Activated CD4-positive, alpha-beta T cell treated with anti-CD3 and anti-CD28 coated beads for 36 hours (primary cell): ENCODE data around the gene TDRD5. TPM values are rescaled to one million over a fixed set of nuclear protein-coding genes. Genes with fewer than 3 reads are reported as not detected.
A peak's percentile ranks its signal among the peaks of the same experiment; 100 is the strongest.

Experiments
- ATAC-seq: fragments of 200-7000 bp; cut with Tn5 transposase; one replicate; pipeline ENCODE4 v1.10.0; 2021; ENCODE audit warnings: mild to moderate bottlenecking, moderate library complexity
- CTCF ChIA-PET: fragments of 350-600 bp; sonication (Branson Sonifier 250); formaldehyde crosslinking; loops from one replicate; lab custom pipeline; 2021; ENCODE audit warnings: antibody characterized with exemption; lab: Charles Lee
- POLR2A ChIA-PET: fragments of 350-600 bp; sonication (Branson Sonifier 250); formaldehyde crosslinking; loops from one replicate; lab custom pipeline; 2021; ENCODE audit warnings: antibody characterized with exemption, inconsistent platforms; lab: Charles Lee
- DNase-seq: peaks from one replicate; pipeline ENCODE4 v3.0.0-alpha.2; 2020
- H3K27ac Mint-ChIP-seq: one replicate; pipeline ENCODE4 v1.8.0; 2021; ENCODE audit warnings: mixed read lengths
- H3K27me3 Mint-ChIP-seq: one replicate; pipeline ENCODE4 v1.8.0; 2021; ENCODE audit warnings: mixed read lengths
- H3K36me3 Mint-ChIP-seq: one replicate; pipeline ENCODE4 v1.8.0; 2021; ENCODE audit warnings: low read depth, mixed read lengths
- H3K4me1 Mint-ChIP-seq: one replicate; pipeline ENCODE4 v1.8.0; 2021; ENCODE audit warnings: mixed read lengths
- H3K4me3 Mint-ChIP-seq: one replicate; pipeline ENCODE4 v1.8.0; 2021; ENCODE audit warnings: mild to moderate bottlenecking, moderate library complexity, mixed read lengths
- H3K9me3 Mint-ChIP-seq: one replicate; pipeline ENCODE4 v1.8.0; 2021; ENCODE audit warnings: low read depth, mixed read lengths
- intact Hi-C, 2 experiments: fragments of 100-400 bp; cut with DNase I in 1 of 2; cut with micrococcal nuclease in 1 of 2; formaldehyde crosslinking; loops; one replicate each; pipeline versions ENCODE4 v1.14.2 to v1.15.1; 2022 to 2024; cut with DNase I, micrococcal nuclease
- total RNA-seq, 2 experiments: library from RNA; stranded (reverse); gene quantifications; one replicate each; pipeline ENCODE4 v1.2.3, GENCODE V29; 2021

The TDRD5 gene
- total RNA-seq, 2 experiments from 2014 or later, result not detected

DNA sequence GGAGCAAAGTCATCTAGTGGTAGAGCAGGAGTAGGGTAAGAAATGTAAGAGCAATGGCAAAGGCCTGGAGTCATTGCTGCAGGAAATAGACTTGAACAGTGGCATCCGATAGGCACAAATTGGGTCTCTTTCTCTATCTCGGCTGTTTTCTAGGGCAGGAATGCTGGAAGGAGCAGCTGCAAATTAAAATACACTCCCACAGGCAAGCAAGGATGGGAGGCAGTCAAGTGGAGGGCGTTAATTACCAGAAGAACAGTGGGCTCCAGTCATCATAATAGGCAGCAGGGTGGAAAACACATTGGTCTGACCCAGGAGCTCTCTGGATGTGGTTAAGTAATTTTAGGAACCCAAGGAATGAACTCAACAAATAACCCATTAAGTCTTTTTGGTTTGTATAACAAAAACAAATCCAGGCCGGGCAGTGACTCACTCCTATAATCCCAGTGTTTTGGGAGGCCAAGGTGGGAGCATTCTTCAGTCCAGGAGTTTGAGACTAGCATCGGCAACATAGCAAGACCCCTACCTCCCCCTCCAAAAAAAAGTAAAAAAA, 7.8 kb upstream of the TDRD5 start:
- intact Hi-C loops, result no loop called here
- no peak overlapping the region for H3K4me3 Mint-ChIP-seq
- no peaks in the 10 kb centered on the region for H3K4me1 Mint-ChIP-seq
- no peaks in the 10 kb centered on the region for H3K9me3 Mint-ChIP-seq
- POLR2A ChIA-PET, result no interaction called here
- ATAC-seq (no peak), DNase-seq (no peak)
- CTCF ChIA-PET, result interaction anchor here (0.7 kb wide), 1 partner anchor 1360 kb away, joined by 4 read pairs; no protein-coding TSS in a partner anchor
- H3K36me3 Mint-ChIP-seq, result no peaks in the 10 kb centered on the region
- H3K27me3 Mint-ChIP-seq, result peaks cover 50% of the 10 kb centered on the region
- no peak overlapping the region for H3K27ac Mint-ChIP-seq

DNA sequence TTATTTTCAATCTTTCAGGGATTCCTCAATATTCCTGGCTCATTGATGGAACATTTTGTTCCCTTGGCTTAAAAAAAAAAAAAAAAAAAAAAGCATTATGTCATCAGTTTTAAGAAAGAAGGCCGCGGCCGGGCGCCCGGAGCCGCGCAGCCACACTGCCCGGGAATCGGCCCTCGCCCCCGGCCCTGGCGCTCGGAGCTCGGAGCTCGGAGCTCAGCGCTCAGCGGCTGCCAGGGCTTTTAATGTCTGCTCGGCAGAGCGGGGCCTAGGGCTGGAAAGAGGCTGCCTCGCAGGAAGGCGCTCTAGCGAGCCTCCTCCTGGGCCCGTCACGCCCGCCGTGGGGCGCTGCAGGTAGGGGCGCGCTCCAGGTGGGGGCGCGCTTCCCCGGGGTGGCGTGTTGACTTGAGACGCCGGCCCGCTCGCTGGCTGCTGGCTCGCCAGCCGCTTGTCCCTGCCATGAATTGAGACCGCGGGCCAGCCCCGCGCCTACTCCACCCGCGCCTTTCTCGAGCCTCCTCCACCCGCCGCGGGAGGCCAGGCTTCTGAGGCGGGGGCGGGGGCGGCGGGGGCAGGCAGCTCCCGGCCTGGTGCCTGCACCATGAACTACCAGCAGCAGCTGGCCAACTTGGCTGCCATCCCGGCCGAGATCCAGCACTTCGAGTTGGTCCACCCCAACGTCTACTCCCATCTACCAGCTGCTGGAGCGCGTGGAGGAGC, 5.4 kb upstream of the TDRD5 start:
- no peaks in the 10 kb centered on the region for H3K36me3 Mint-ChIP-seq
- no peak overlapping the region for H3K4me3 Mint-ChIP-seq
- no peaks in the 10 kb centered on the region for H3K9me3 Mint-ChIP-seq
- ChIA-PET CTCF (interaction anchor here (0.7 to 0.9 kb wide), 2 partner anchors 17 to 30 kb away, joined by 3 to 4 read pairs; no protein-coding TSS in a partner anchor), POLR2A (no interaction called here)
- peak; percentile 42 for DNase-seq
- no peaks in the 10 kb centered on the region for H3K4me1 Mint-ChIP-seq
- H3K27ac Mint-ChIP-seq, result no peak overlapping the region
- intact Hi-C loops, result no loop called here
- H3K27me3 Mint-ChIP-seq, result peaks cover 56% of the 10 kb centered on the region
- peak; percentile 77 for ATAC-seq

DNA sequence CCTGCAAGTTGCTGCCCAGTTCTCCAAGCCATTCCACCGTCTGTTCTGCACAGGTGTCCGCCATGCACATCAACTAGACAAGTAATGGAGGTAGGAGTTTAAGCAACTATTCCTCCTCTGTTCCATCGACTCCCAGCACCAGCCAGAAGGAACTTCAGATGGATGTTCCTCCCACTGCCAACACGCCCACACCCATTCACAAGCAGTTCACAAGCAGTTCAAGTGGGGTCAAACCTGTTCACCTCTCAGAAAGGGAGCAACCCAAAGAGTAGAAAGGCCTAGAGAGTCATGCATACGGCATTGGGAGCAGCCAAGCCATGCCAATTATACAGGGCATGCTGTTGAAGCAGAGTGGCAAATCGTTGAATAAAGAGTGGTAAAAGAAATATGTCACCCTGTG, 4.3 kb upstream of the TDRD5 start:
- no peak overlapping the region for H3K4me3 Mint-ChIP-seq
- H3K27ac Mint-ChIP-seq, result no peak overlapping the region
- no peak for ATAC-seq
- H3K27me3 Mint-ChIP-seq, result peaks cover 55% of the 10 kb centered on the region
- ChIA-PET CTCF (interaction anchor here (0.9 kb wide), 1 partner anchor 31 kb away, joined by 3 read pairs; no protein-coding TSS in a partner anchor), POLR2A (no interaction called here)
- H3K9me3 Mint-ChIP-seq, result no peaks in the 10 kb centered on the region
- H3K4me1 Mint-ChIP-seq, result no peaks in the 10 kb centered on the region
- intact Hi-C loops, result no loop called here
- H3K36me3 Mint-ChIP-seq, result no peaks in the 10 kb centered on the region
- no peak for DNase-seq

DNA sequence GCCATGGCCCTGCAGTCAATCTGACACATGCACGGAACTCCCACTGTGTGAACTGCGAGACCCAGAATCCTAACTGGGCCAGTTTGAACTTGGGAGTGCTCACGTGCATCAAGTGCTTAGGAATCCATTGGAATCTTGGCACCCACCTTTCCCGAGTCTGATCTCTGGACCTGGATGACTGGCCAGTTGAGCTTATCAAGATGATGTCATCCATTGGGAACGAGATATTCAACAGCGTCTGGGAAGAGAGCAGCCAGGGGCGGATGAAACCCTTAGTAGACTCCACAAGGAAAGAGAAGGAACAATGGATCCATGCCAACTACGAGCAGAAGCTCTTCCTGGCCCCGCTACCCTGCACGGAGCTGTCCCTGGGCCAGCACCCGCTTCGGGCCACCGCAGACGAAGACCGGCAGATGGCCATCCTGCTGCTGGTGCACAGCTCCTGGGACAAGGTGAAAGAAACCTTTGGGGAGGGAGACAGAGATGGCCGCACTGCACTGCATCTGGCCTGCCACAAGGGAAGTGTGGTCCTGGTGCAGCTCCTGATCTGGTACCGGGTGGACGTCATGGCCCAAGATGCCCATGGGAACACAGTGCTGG, 3.1 kb upstream of the TDRD5 start:
- Mint-ChIP-seq H3K4me3 (no peak overlapping the region), H3K4me1 (no peaks in the 10 kb centered on the region), H3K27me3 (peaks cover 58% of the 10 kb centered on the region), H3K9me3 (no peaks in the 10 kb centered on the region), H3K27ac (no peak overlapping the region), H3K36me3 (no peaks in the 10 kb centered on the region)
- ATAC-seq, result no peak
- intact Hi-C loops, result no loop called here
- no peak for DNase-seq
- POLR2A ChIA-PET, result no interaction called here
- CTCF ChIA-PET, result interaction anchor here (0.7 kb wide), 1 partner anchor 15 kb away, joined by 3 read pairs; no protein-coding TSS in a partner anchor

DNA sequence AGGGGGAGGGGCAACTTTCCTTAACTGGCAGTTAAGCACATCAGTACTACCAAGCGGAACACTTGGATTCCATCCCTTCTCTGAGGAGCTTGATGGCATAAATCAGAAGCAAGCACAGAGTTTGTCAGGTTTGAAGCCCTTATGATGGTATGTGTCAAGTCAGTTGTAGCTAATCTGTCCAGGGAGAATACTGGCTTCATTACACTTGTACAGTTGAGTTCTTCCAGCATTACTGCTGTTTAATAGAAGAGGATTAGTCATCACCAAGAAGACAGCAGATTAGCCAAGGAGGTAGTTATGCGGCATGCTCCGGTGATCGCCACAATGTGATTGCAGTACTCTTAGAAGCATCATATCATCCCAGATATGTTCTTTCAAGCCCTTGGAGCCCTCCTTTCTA, 2.1 kb upstream of the TDRD5 start:
- ChIA-PET CTCF (no interaction called here), POLR2A (no interaction called here)
- Mint-ChIP-seq H3K27ac (no peak overlapping the region), H3K9me3 (no peaks in the 10 kb centered on the region), H3K36me3 (no peaks in the 10 kb centered on the region), H3K4me1 (no peaks in the 10 kb centered on the region), H3K4me3 (no peak overlapping the region), H3K27me3 (peaks cover 54% of the 10 kb centered on the region)
- intact Hi-C loops, result no loop called here
- ATAC-seq, result no peak
- no peak for DNase-seq

DNA sequence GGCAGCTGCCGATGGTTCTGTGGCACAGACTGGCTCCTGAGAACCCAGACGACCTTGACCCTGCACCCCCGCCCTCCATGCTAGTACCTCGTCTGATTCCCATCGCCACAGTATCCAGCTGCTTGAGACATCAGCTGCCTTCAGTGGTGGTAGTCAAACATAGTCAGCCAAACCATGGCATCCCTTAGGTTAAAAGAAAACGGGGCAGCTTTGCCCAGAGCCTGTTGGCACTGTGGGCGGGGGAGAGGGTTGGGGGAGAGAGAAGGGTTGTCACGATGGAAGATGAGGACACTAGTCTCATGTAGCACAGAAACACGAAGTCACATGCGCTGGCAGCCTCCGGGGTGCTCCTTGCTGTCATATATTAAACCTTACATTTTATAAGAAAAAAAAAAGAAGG, 961 bp upstream of the TDRD5 start:
- H3K9me3 Mint-ChIP-seq, result no peaks in the 10 kb centered on the region
- CTCF ChIA-PET, result no interaction called here
- ATAC-seq (no peak), DNase-seq (no peak)
- no peak overlapping the region for H3K27ac Mint-ChIP-seq
- peaks cover 46% of the 10 kb centered on the region for H3K27me3 Mint-ChIP-seq
- H3K4me3 Mint-ChIP-seq, result no peak overlapping the region
- peaks cover 2% of the 10 kb centered on the region for H3K4me1 Mint-ChIP-seq
- H3K36me3 Mint-ChIP-seq, result no peaks in the 10 kb centered on the region
- POLR2A ChIA-PET, result no interaction called here
- intact Hi-C loops, result loop anchor here in 1 of 2 experiments (10.0 kb wide), 1 partner anchor 506 kb away; the partner anchor contains the start of gene TOR3A

DNA sequence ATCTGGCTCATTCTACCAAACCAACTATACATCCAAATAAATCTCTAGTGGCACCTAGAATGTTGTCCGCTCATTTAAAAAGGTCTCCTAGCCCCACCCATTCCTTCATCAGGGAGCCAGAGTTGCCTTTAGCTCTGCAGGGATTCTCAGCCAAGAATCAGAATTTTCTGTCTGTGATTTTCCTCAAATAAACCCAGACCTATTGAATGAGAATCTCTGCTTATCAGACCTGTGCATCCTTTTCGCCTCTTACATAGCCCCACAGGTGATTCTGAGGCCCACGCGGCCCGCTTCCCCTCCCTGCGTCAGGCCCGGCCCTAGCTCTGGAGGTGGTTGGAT, 410 bp upstream of the TDRD5 start:
- Mint-ChIP-seq H3K9me3 (no peaks in the 10 kb centered on the region), H3K27ac (no peak overlapping the region), H3K36me3 (no peaks in the 10 kb centered on the region), H3K4me1 (peaks cover 2% of the 10 kb centered on the region), H3K27me3 (peaks cover 45% of the 10 kb centered on the region), H3K4me3 (no peak overlapping the region)
- DNase-seq (no peak), ATAC-seq (no peak)
- intact Hi-C loops, result loop anchor here in 1 of 2 experiments (10.0 kb wide), 1 partner anchor 506 kb away; the partner anchor contains the start of gene TOR3A
- POLR2A ChIA-PET, result no interaction called here
- CTCF ChIA-PET, result no interaction called here

DNA sequence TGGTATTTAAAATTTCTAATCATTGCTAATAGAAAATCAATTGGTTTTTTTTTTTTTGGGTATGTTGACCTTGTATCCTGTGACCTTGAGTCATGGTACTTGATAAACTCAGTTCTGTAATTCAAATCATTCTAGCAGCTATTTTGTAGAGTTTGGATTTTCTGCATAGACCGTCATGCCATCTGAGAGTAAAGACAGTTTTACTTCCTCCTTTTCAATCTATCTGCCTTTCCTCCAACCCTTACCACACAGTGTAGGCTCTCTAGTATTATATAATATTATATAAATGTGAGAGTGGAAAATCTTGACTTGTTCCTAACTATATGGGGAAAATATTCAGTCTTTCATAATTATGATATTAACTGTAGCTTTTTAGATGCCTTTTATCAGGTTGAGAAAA, 7.0 kb downstream of the TDRD5 start:
- CTCF ChIA-PET, result interaction anchor here (0.7 kb wide), 1 partner anchor 394 kb away, joined by 3 read pairs; no protein-coding TSS in a partner anchor

DNA sequence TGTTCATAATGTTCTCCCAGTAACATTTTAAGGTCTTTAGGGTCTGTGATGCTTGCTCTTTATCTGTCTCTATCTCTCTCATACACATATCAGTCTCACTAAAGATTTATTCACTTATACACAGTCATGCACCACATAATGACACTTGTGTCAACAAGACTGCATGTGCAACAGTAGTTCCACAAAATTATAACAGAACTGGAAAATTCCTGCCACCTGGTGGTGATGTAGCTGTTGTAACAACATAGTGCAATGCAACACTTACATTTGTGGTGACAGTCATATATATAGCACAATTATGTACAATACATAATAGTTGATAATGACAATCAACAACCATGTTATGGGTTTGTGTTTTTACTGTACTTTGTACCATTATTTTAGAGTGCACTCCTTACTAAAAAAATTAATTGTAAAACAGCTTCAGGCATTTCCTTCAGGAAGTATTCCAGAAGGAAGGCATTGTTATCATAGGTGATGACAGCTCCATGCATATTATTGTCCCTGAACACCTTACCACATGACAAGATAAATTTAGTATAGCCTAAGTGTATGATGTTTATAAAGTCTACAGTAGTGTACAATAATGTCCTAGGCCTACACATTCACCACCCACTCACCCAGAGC, 8.1 kb downstream of the TDRD5 start:
- intact Hi-C loops, result loop anchor here in 1 of 2 experiments (10.0 kb wide), 1 partner anchor 515 kb away; the partner anchor contains the start of gene TOR3A
- ATAC-seq (no peak), DNase-seq (peak; percentile 31)
- no peak overlapping the region for H3K4me3 Mint-ChIP-seq
- H3K27ac Mint-ChIP-seq, result no peak overlapping the region
- H3K9me3 Mint-ChIP-seq, result peaks cover 6% of the 10 kb centered on the region
- ChIA-PET POLR2A (no interaction called here), CTCF (interaction anchor here (0.7 to 1.5 kb wide), 2 partner anchors 215 to 395 kb away, joined by 3 to 4 read pairs; no protein-coding TSS in a partner anchor)
- peaks cover 2% of the 10 kb centered on the region for H3K4me1 Mint-ChIP-seq
- no peaks in the 10 kb centered on the region for H3K36me3 Mint-ChIP-seq
- H3K27me3 Mint-ChIP-seq, result peaks cover 17% of the 10 kb centered on the region

More for the DNA sequence above, 7.0 kb downstream of the TDRD5 start:
- Mint-ChIP-seq H3K27me3 (peaks cover 18% of the 10 kb centered on the region), H3K27ac (no peak overlapping the region), H3K4me3 (no peak overlapping the region), H3K9me3 (peaks cover 6% of the 10 kb centered on the region), H3K4me1 (peaks cover 2% of the 10 kb centered on the region), H3K36me3 (no peaks in the 10 kb centered on the region)
- POLR2A ChIA-PET, result no interaction called here
- DNase-seq (no peak), ATAC-seq (no peak)
- intact Hi-C loops, result loop anchor here in 1 of 2 experiments (10.0 kb wide), 1 partner anchor 514 kb away; the partner anchor contains the start of gene TOR3A

DNA sequence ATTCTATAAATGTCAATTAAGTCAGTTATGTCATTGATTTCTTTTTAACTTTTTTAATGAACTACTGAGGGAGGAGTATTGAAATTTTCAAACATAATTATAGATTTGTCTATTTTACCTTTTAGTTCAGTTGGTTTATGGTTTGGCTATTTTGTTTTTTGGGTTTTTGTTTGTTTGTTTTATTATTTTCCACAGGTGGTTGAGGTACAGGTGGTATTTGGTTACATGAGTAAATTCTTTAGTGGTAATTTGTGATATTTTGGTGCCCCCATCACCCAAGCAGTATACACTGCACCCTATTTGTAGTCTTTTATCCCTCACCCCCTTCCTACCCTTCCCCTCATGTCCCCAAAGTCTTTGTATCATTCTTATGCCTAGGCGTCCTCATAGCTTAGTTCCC, 9.5 kb downstream of the TDRD5 start:
- Mint-ChIP-seq H3K9me3 (peaks cover 6% of the 10 kb centered on the region), H3K4me3 (no peak overlapping the region), H3K27ac (no peak overlapping the region), H3K4me1 (no peaks in the 10 kb centered on the region), H3K27me3 (peaks cover 17% of the 10 kb centered on the region), H3K36me3 (no peaks in the 10 kb centered on the region)
- CTCF ChIA-PET, result interaction anchor here (1.5 kb wide), 1 partner anchor 214 kb away, joined by 4 read pairs; no protein-coding TSS in a partner anchor
- POLR2A ChIA-PET, result no interaction called here
- intact Hi-C loops, result no loop called here
- ATAC-seq (no peak), DNase-seq (no peak)

DNA sequence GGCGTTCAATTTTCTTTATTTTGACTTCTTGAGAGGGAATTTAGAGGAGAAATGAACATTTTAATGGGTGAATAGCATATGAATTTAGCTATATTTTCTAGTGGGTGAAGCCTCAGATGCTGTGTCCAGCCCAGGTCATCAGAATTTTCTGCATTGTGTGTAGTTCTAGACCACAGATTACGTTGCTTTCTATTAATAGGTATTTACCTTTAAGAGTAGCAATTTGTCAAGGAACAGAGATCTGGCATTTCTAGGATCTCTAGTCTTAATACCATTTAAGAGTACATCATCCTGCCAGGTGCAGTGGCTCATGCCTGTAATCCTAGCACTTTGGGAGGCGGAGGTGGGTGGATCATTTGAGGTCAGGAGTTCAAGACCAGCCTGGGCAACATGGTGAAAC, 20.7 kb downstream of the TDRD5 start:
- no peak for DNase-seq
- H3K9me3 Mint-ChIP-seq, result no peaks in the 10 kb centered on the region
- POLR2A ChIA-PET, result no interaction called here
- no peak for ATAC-seq
- H3K4me1 Mint-ChIP-seq, result no peaks in the 10 kb centered on the region
- peaks cover 18% of the 10 kb centered on the region for H3K27me3 Mint-ChIP-seq
- no peak overlapping the region for H3K27ac Mint-ChIP-seq
- H3K36me3 Mint-ChIP-seq, result no peaks in the 10 kb centered on the region
- CTCF ChIA-PET, result no interaction called here
- intact Hi-C loops, result no loop called here
- no peak overlapping the region for H3K4me3 Mint-ChIP-seq
